Hepatocyte (in vitro differentiated cells): Measurements from ENCODE around the gene ARL15. TPM values are rescaled to one million over a fixed set of nuclear protein-coding genes. Genes with fewer than 3 reads are reported as not detected.
"Not testable (repeated sequence)": the region's sequence is repeated elsewhere in the genome, so short reads cannot be mapped to it uniquely, and the experiment has no call there.

Experiments used
- DNase-seq: peaks from one replicate; pipeline ENCODE4 v3.0.0-alpha.2; 2016; ENCODE audit warnings: low spot score
- H2AFZ ChIP-seq: fragments of 200-600 bp; sonication (generic); 2 replicates; pipeline ENCODE4 v1.6.0; 2016; ENCODE audit warnings: antibody characterized with exemption, mild to moderate bottlenecking
- H3K27ac ChIP-seq: fragments of 200-600 bp; sonication (generic); 2 replicates; pipeline ENCODE4 v1.5.1; 2016; ENCODE audit warnings: mild to moderate bottlenecking
- H3K27me3 ChIP-seq: fragments of 200-600 bp; sonication (generic); 2 replicates; pipeline ENCODE4 v1.6.1; 2016
- H3K36me3 ChIP-seq: fragments of 200-600 bp; sonication (generic); replicated peaks from 2 replicates; pipeline ENCODE4 v1.5.1; 2016; ENCODE audit warnings: low read depth; ENCODE audit not compliant: insufficient read depth
- H3K4me1 ChIP-seq: fragments of 200-600 bp; sonication (generic); 2 replicates; pipeline ENCODE4 v1.5.1; 2016; ENCODE audit warnings: mild to moderate bottlenecking, moderate library complexity; ENCODE audit not compliant: insufficient read depth
- H3K4me2 ChIP-seq: fragments of 200-600 bp; sonication (generic); 2 replicates; pipeline ENCODE4 v1.6.0; 2016
- H3K4me3 ChIP-seq: fragments of 200-600 bp; sonication (generic); 2 replicates; pipeline ENCODE4 v1.5.1; 2016; ENCODE audit warnings: mild to moderate bottlenecking
- H3K79me2 ChIP-seq: fragments of 200-600 bp; sonication (generic); 2 replicates; pipeline ENCODE4 v1.6.0; 2017; ENCODE audit warnings: mild to moderate bottlenecking
- H3K9me2 ChIP-seq: fragments of 200-600 bp; sonication (generic); replicated peaks from 2 replicates; pipeline ENCODE4 v1.6.0; 2017; ENCODE audit warnings: mild to moderate bottlenecking; ENCODE audit not compliant: insufficient read depth
- H3K9me3 ChIP-seq: fragments of 200-600 bp; sonication (generic); 2 replicates; pipeline ENCODE4 v1.5.1; 2016; ENCODE audit warnings: low read depth, mild to moderate bottlenecking
- H4K20me1 ChIP-seq: fragments of 200-600 bp; sonication (generic); 2 replicates; pipeline ENCODE4 v1.6.0; 2016; ENCODE audit warnings: mild to moderate bottlenecking; ENCODE audit not compliant: insufficient read depth, poor library complexity, severe bottlenecking
- CTCF ChIP-seq: fragments of 200-600 bp; sonication (generic); IDR thresholded peaks from 2 replicates; pipeline ENCODE4 v1.5.1; 2016; ENCODE audit warnings: antibody characterized with exemption, mild to moderate bottlenecking; ENCODE audit not compliant: poor library complexity
- EZH2 ChIP-seq: fragments of 200-600 bp; sonication (generic); IDR thresholded peaks from 2 replicates; pipeline ENCODE4 v1.6.1; 2016; ENCODE audit warnings: antibody characterized with exemption, mild to moderate bottlenecking, borderline replicate concordance
- EZH2phosphoT487 ChIP-seq: fragments of 200-600 bp; sonication (generic); IDR thresholded peaks from one replicate; pipeline ENCODE4 v1.6.1; 2018; ENCODE audit warnings: antibody characterized with exemption, mild to moderate bottlenecking, low read depth, moderate library complexity; ENCODE audit not compliant: unreplicated experiment, severe bottlenecking
- WGBS: methylation state at CpG from one replicate; pipeline ENCODE4 v1.1.6; 2016; ENCODE audit warnings: low lambda C conversion rate; ENCODE audit errors: missing lambda C conversion rate; 5-methylcytosine and 5-hydroxymethylcytosine counted together
- polyA plus RNA-seq: library from polyadenylated mRNA; unstranded; fragments of >200 nt; fragmentation: Nextera tagmentation; extraction: Ambion mirVana; gene quantifications from 2 replicates; pipeline ENCODE4 v1.2.1, GENCODE V29; 2016
- total RNA-seq: library from RNA; depleted of rRNA; stranded (reverse); fragments of >200 nt; gene quantifications from 2 replicates; pipeline ENCODE4 v1.2.3, GENCODE V29; 2014

The ARL15 gene
- total and polyA plus RNA-seq, 2 experiments from 2014 or later = 13.3 to 66.3 TPM

GRCh38 chr5:54073131-54073530 is 237.2 kb downstream of the ARL15 start:
- no peak overlapping the region for H3K4me2 ChIP-seq
- no peak for TF ChIP-seq CTCF
- TF ChIP-seq EZH2 = no peak
- TF ChIP-seq EZH2phosphoT487 = no peak
- no peaks in the 10 kb centered on the region for H3K36me3 ChIP-seq
- no peaks in the 10 kb centered on the region for H3K9me3 ChIP-seq
- H3K27ac ChIP-seq = no peak overlapping the region
- no peaks in the 10 kb centered on the region for H4K20me1 ChIP-seq
- 75% methylated on average over 3 of the region's 3 CpGs for WGBS
- H3K4me3 ChIP-seq = no peak overlapping the region
- no peaks in the 10 kb centered on the region for H3K4me1 ChIP-seq
- no peaks in the 10 kb centered on the region for H3K9me2 ChIP-seq
- DNase-seq = no peak
- H3K27me3 ChIP-seq = no peaks in the 10 kb centered on the region
- H3K79me2 ChIP-seq = no peaks in the 10 kb centered on the region
- no peak overlapping the region for H2AFZ ChIP-seq

GRCh38 chr5:54066433-54066832 is 243.9 kb downstream of the ARL15 start:
- WGBS = 85% methylated on average over 2 of the region's 2 CpGs
- Histone ChIP-seq H3K4me1 (no peaks in the 10 kb centered on the region), H3K36me3 (no peaks in the 10 kb centered on the region), H3K4me3 (no peak overlapping the region), H3K79me2 (no peaks in the 10 kb centered on the region), H3K27ac (no peak overlapping the region), H3K27me3 (no peaks in the 10 kb centered on the region), H3K9me3 (no peaks in the 10 kb centered on the region), H3K9me2 (no peaks in the 10 kb centered on the region), H2AFZ (no peak overlapping the region), H4K20me1 (no peaks in the 10 kb centered on the region), H3K4me2 (no peak overlapping the region)
- no peak for DNase-seq
- TF ChIP-seq CTCF (no peak), EZH2 (no peak), EZH2phosphoT487 (no peak)

GRCh38 chr5:54063817-54064216 is 246.6 kb downstream of the ARL15 start:
- no peaks in the 10 kb centered on the region for H3K9me3 ChIP-seq
- H3K9me2 ChIP-seq = no peaks in the 10 kb centered on the region
- TF ChIP-seq EZH2 (no peak), CTCF (no peak), EZH2phosphoT487 (no peak)
- H3K27me3 ChIP-seq = no peaks in the 10 kb centered on the region
- H3K79me2 ChIP-seq = no peaks in the 10 kb centered on the region
- no peaks in the 10 kb centered on the region for H3K4me1 ChIP-seq
- 96% methylated on average over 3 of the region's 3 CpGs for WGBS
- no peaks in the 10 kb centered on the region for H4K20me1 ChIP-seq
- H3K4me2 ChIP-seq = no peak overlapping the region
- H2AFZ ChIP-seq = no peak overlapping the region
- DNase-seq = no peak
- no peak overlapping the region for H3K27ac ChIP-seq
- no peak overlapping the region for H3K4me3 ChIP-seq
- H3K36me3 ChIP-seq = no peaks in the 10 kb centered on the region

- no peaks in the 10 kb centered on the region for H3K27me3 ChIP-seq
- no peaks in the 10 kb centered on the region for H3K36me3 ChIP-seq
- H3K4me3 ChIP-seq = no peak overlapping the region
- H3K9me2 ChIP-seq = no peaks in the 10 kb centered on the region
- WGBS = 73% methylated on average over 3 of the region's 3 CpGs
- H3K4me1 ChIP-seq = no peaks in the 10 kb centered on the region
- DNase-seq = no peak
- H2AFZ ChIP-seq = no peak overlapping the region
- H3K79me2 ChIP-seq = no peaks in the 10 kb centered on the region
- H3K27ac ChIP-seq = no peak overlapping the region
- H3K4me2 ChIP-seq = no peak overlapping the region
- no peak for TF ChIP-seq EZH2phosphoT487
- TF ChIP-seq CTCF = no peak
- no peak for TF ChIP-seq EZH2
- no peaks in the 10 kb centered on the region for H4K20me1 ChIP-seq
- no peaks in the 10 kb centered on the region for H3K9me3 ChIP-seq
Measured at GRCh38 chr5:54062958-54063357, 247.4 kb downstream of the ARL15 start.

GRCh38 chr5:54060919-54061318 is 249.5 kb downstream of the ARL15 start:
- H4K20me1 ChIP-seq, H3K36me3 ChIP-seq, H3K9me3 ChIP-seq, H2AFZ ChIP-seq, H3K79me2 ChIP-seq, H3K4me2 ChIP-seq, H3K9me2 ChIP-seq, DNase-seq, H3K27me3 ChIP-seq, H3K27ac ChIP-seq, H3K4me3 ChIP-seq, H3K4me1 ChIP-seq: not testable (repeated sequence)
- 99% methylated on average over 3 of the region's 3 CpGs for WGBS
